SJCRH30 (cell line): ENCODE results near the gene TRIM24. TPM values are rescaled to one million over a fixed set of nuclear protein-coding genes. Genes with fewer than 3 reads are reported as not detected.
"Not testable (repeated sequence)": the region's sequence is repeated elsewhere in the genome, so short reads cannot be mapped to it uniquely, and the experiment has no call there.

ENCODE experiments used
- DNase-seq, 2 experiments: peaks; one replicate each; pipeline ENCODE4 v3.0.0-alpha.2; 2015 to 2020
- H3K27ac ChIP-seq: fragments of 250-450 bp; sonication (Bioruptor Pico); 2 replicates; pipeline ENCODE4 v1.5.1; 2020; ENCODE audit warnings: mild to moderate bottlenecking, moderate library complexity
- H3K27me3 ChIP-seq: fragments of 250-450 bp; sonication (Bioruptor Pico); 2 replicates; pipeline ENCODE4 v1.5.1; 2020; ENCODE audit warnings: mild to moderate bottlenecking, moderate library complexity
- H3K36me3 ChIP-seq: fragments of 250-450 bp; sonication (Bioruptor Pico); 2 replicates; pipeline ENCODE4 v1.5.1; 2020; ENCODE audit warnings: mild to moderate bottlenecking, moderate library complexity
- H3K4me1 ChIP-seq: fragments of 250-450 bp; sonication (Bioruptor Pico); 2 replicates; pipeline ENCODE4 v1.5.1; 2020; ENCODE audit warnings: mild to moderate bottlenecking, moderate library complexity
- H3K4me3 ChIP-seq: fragments of 250-450 bp; sonication (Bioruptor Pico); 2 replicates; pipeline ENCODE4 v1.5.1; 2020; ENCODE audit warnings: mild to moderate bottlenecking, moderate library complexity
- H3K9me3 ChIP-seq: fragments of 250-450 bp; sonication (Bioruptor Pico); replicated peaks from 2 replicates; pipeline ENCODE4 v1.5.1; 2020; ENCODE audit warnings: mild to moderate bottlenecking, moderate library complexity
- total RNA-seq: library from RNA; depleted of rRNA; stranded (reverse); fragments of >200 nt; shearing (Covaris generic); gene quantifications from 2 replicates; pipeline ENCODE4 v1.2.3, GENCODE V29; 2014

Gene TRIM24
- total RNA-seq, 1 experiment from 2014 or later: 40.0 TPM

GRCh38 chr7:138524259-138524658 is 64.2 kb downstream of the TRIM24 start:
- H3K27ac ChIP-seq: no peak overlapping the region
- no peak overlapping the region for H3K4me3 ChIP-seq
- DNase-seq: no peak
- peaks cover 46% of the 10 kb centered on the region for H3K36me3 ChIP-seq
- no peaks in the 10 kb centered on the region for H3K4me1 ChIP-seq
- no peaks in the 10 kb centered on the region for H3K27me3 ChIP-seq
- H3K9me3 ChIP-seq: peaks cover 18% of the 10 kb centered on the region

- Histone ChIP-seq H3K4me1 (no peaks in the 10 kb centered on the region), H3K4me3 (no peak overlapping the region), H3K36me3 (peaks cover 43% of the 10 kb centered on the region), H3K27ac (no peak overlapping the region), H3K27me3 (no peaks in the 10 kb centered on the region), H3K9me3 (peaks cover 18% of the 10 kb centered on the region)
- no peak for DNase-seq
These were observed 65.7 kb downstream of the TRIM24 start for GRCh38 chr7:138525757-138526156.

- H3K4me1 ChIP-seq: no peaks in the 10 kb centered on the region
- peak in 1 of 2 experiments; percentile 22 for DNase-seq
- H3K27me3 ChIP-seq: no peaks in the 10 kb centered on the region
- H3K36me3 ChIP-seq: peaks cover 46% of the 10 kb centered on the region
- H3K4me3 ChIP-seq: no peak overlapping the region
- H3K27ac ChIP-seq: no peak overlapping the region
- peaks cover 18% of the 10 kb centered on the region for H3K9me3 ChIP-seq
These were observed 67.7 kb downstream of the TRIM24 start for GRCh38 chr7:138527746-138528223.

- H3K36me3 ChIP-seq: peaks cover 33% of the 10 kb centered on the region
- not testable (repeated sequence) for H3K27ac ChIP-seq, DNase-seq, H3K4me1 ChIP-seq, H3K27me3 ChIP-seq, H3K4me3 ChIP-seq, H3K9me3 ChIP-seq
These were observed 76.8 kb downstream of the TRIM24 start for GRCh38 chr7:138536833-138537232.

- H3K27me3 ChIP-seq: no peaks in the 10 kb centered on the region
- no peak for DNase-seq
- H3K27ac ChIP-seq: no peak overlapping the region
- H3K4me3 ChIP-seq: no peak overlapping the region
- no peaks in the 10 kb centered on the region for H3K4me1 ChIP-seq
- 0 out of 2 replicates have a peak, but pooled peaks cover 2% of the 10 kb centered on the region for H3K9me3 ChIP-seq
- H3K36me3 ChIP-seq: peaks cover 37% of the 10 kb centered on the region
These were observed 78.5 kb downstream of the TRIM24 start for GRCh38 chr7:138538518-138538917.

- H3K27ac ChIP-seq: no peak overlapping the region
These were observed 79.1 kb downstream of the TRIM24 start for GRCh38 chr7:138538997-138539644.

GRCh38 chr7:138542183-138542582 is 82.1 kb downstream of the TRIM24 start:
- H3K4me3 ChIP-seq: no peak overlapping the region
- no peaks in the 10 kb centered on the region for H3K27me3 ChIP-seq
- peaks cover 2% of the 10 kb centered on the region; the same call in 1 of the 2 replicates for H3K9me3 ChIP-seq
- H3K27ac ChIP-seq: no peak overlapping the region
- no peak for DNase-seq
- no peaks in the 10 kb centered on the region for H3K4me1 ChIP-seq
- peaks cover 43% of the 10 kb centered on the region for H3K36me3 ChIP-seq

More at GRCh38 chr7:138538997-138539644, 79.1 kb downstream of the TRIM24 start:
- peaks cover 37% of the 10 kb centered on the region for H3K36me3 ChIP-seq
- 0 out of 2 replicates have a peak, but pooled peaks cover 2% of the 10 kb centered on the region for H3K9me3 ChIP-seq
- H3K4me3 ChIP-seq: no peak overlapping the region
- no peak for DNase-seq
- no peaks in the 10 kb centered on the region for H3K27me3 ChIP-seq
- no peaks in the 10 kb centered on the region for H3K4me1 ChIP-seq

- Histone ChIP-seq H3K27ac (no peak overlapping the region), H3K9me3 (no peaks in the 10 kb centered on the region; the same call in 1 of the 2 replicates), H3K36me3 (peaks cover 37% of the 10 kb centered on the region), H3K4me1 (no peaks in the 10 kb centered on the region), H3K27me3 (no peaks in the 10 kb centered on the region), H3K4me3 (no peak overlapping the region)
- DNase-seq: no peak
These were observed 83.7 kb downstream of the TRIM24 start for GRCh38 chr7:138543739-138544138.

- no peak overlapping the region for H3K27ac ChIP-seq
- H3K27me3 ChIP-seq: no peaks in the 10 kb centered on the region
- DNase-seq: no peak
- H3K36me3 ChIP-seq: peaks cover 28% of the 10 kb centered on the region
- no peak overlapping the region for H3K4me3 ChIP-seq
- no peaks in the 10 kb centered on the region; the same call in 1 of the 2 replicates for H3K9me3 ChIP-seq
- no peaks in the 10 kb centered on the region for H3K4me1 ChIP-seq
These were observed 85.1 kb downstream of the TRIM24 start for GRCh38 chr7:138545123-138545522.

- H3K9me3 ChIP-seq: no peaks in the 10 kb centered on the region; the same call in 1 of the 2 replicates
- no peak overlapping the region for H3K27ac ChIP-seq
- no peaks in the 10 kb centered on the region for H3K4me1 ChIP-seq
- no peaks in the 10 kb centered on the region for H3K27me3 ChIP-seq
- no peak for DNase-seq
- H3K36me3 ChIP-seq: peaks cover 25% of the 10 kb centered on the region
- no peak overlapping the region for H3K4me3 ChIP-seq
These were observed 86.1 kb downstream of the TRIM24 start for GRCh38 chr7:138546064-138546619.

- Histone ChIP-seq H3K36me3 (peaks cover 22% of the 10 kb centered on the region), H3K4me3 (no peak overlapping the region), H3K27me3 (no peaks in the 10 kb centered on the region), H3K9me3 (no peaks in the 10 kb centered on the region; the same call in 1 of the 2 replicates), H3K27ac (no peak overlapping the region), H3K4me1 (no peaks in the 10 kb centered on the region)
- DNase-seq: no peak
These were observed 86.8 kb downstream of the TRIM24 start for GRCh38 chr7:138546829-138547228.

GRCh38 chr7:138549082-138549481 is 89.0 kb downstream of the TRIM24 start:
- Histone ChIP-seq H3K36me3 (peaks cover 38% of the 10 kb centered on the region), H3K27ac (no peak overlapping the region), H3K4me3 (no peak overlapping the region), H3K9me3 (no peaks in the 10 kb centered on the region; the same call in 1 of the 2 replicates), H3K4me1 (no peaks in the 10 kb centered on the region), H3K27me3 (no peaks in the 10 kb centered on the region)
- DNase-seq: no peak

- H3K9me3 ChIP-seq: no peaks in the 10 kb centered on the region; the same call in 1 of the 2 replicates
- H3K27me3 ChIP-seq: no peaks in the 10 kb centered on the region
- no peak overlapping the region for H3K4me3 ChIP-seq
- H3K36me3 ChIP-seq: peaks cover 49% of the 10 kb centered on the region
- DNase-seq: no peak
- no peak overlapping the region for H3K27ac ChIP-seq
- no peaks in the 10 kb centered on the region for H3K4me1 ChIP-seq
These were observed 90.3 kb downstream of the TRIM24 start for GRCh38 chr7:138550337-138550736.

- no peak for DNase-seq
- H3K27ac ChIP-seq: no peak overlapping the region
- peaks cover 52% of the 10 kb centered on the region for H3K36me3 ChIP-seq
- no peak overlapping the region for H3K4me3 ChIP-seq
- no peaks in the 10 kb centered on the region for H3K27me3 ChIP-seq
- H3K4me1 ChIP-seq: no peaks in the 10 kb centered on the region
- H3K9me3 ChIP-seq: peaks cover 4% of the 10 kb centered on the region
These were observed 91.0 kb downstream of the TRIM24 start for GRCh38 chr7:138551102-138551501.

GRCh38 chr7:138553805-138554204 is 93.7 kb downstream of the TRIM24 start:
- Histone ChIP-seq H3K27me3 (no peaks in the 10 kb centered on the region), H3K4me1 (no peaks in the 10 kb centered on the region), H3K27ac (no peak overlapping the region), H3K4me3 (no peak overlapping the region), H3K36me3 (peaks cover 71% of the 10 kb centered on the region), H3K9me3 (peaks cover 21% of the 10 kb centered on the region)
- no peak for DNase-seq
